ENCODE data around the gene SGCD.

GRCh38 chr5:156460471-156460870 lies 133.5 kb downstream of the SGCD start:
- TF ChIP-seq CTCF (IDR thresholded peaks at IDR 0.05) (no peak), POLR2A (IDR thresholded peaks at IDR 0.05) (no peak), EP300 (IDR thresholded peaks at IDR 0.05) (no peak)
